AG20443 (cell line): ENCODE measurements around the gene LIMS2.
A peak's percentile ranks its signal among the peaks of the same experiment; 100 is the strongest.

Experiments used
- DNase-seq: peaks from one replicate; pipeline ENCODE4 v3.0.0; 2012; ENCODE audit warnings: low spot score, mixed read lengths

LIMS2 gene

GRCh38 chr2:127675331-127676261, at the start of gene LIMS2:
Gene LIMS2 (minus strand): TSS chr2:127675530. CDS start chr2:127675024, 506 bp downstream.
- DNase-seq, result peak; percentile 85

GRCh38 chr2:127722807-127723206, 47.5 kb upstream of the LIMS2 start:
- no peak for DNase-seq

- no peak for DNase-seq
Measured at GRCh38 chr2:127721978-127722355, 46.6 kb upstream of the LIMS2 start.

GRCh38 chr2:127721311-127721977, 46.1 kb upstream of the LIMS2 start:
- DNase-seq, result no peak

- DNase-seq, result no peak
Measured at GRCh38 chr2:127719301-127720218, 44.2 kb upstream of the LIMS2 start.

- no peak for DNase-seq
Measured at GRCh38 chr2:127718271-127718670, 42.9 kb upstream of the LIMS2 start.

- DNase-seq, result no peak
Measured at GRCh38 chr2:127715778-127716449, 40.6 kb upstream of the LIMS2 start.

GRCh38 chr2:127713562-127713961, 38.2 kb upstream of the LIMS2 start:
- no peak for DNase-seq

- DNase-seq, result no peak
Measured at GRCh38 chr2:127712999-127713398, 37.7 kb upstream of the LIMS2 start.

- DNase-seq, result no peak
Measured at GRCh38 chr2:127709336-127709735, 34.0 kb upstream of the LIMS2 start.

GRCh38 chr2:127707890-127708648, 32.7 kb upstream of the LIMS2 start:
- no peak for DNase-seq

- no peak for DNase-seq
Measured at GRCh38 chr2:127706215-127706990, 31.1 kb upstream of the LIMS2 start.

- no peak for DNase-seq
Measured at GRCh38 chr2:127705391-127706065, 30.2 kb upstream of the LIMS2 start.

GRCh38 chr2:127704641-127705390, 29.5 kb upstream of the LIMS2 start:
- no peak for DNase-seq

- DNase-seq, result no peak
Measured at GRCh38 chr2:127703282-127703681, 28.0 kb upstream of the LIMS2 start.

- DNase-seq, result no peak
Measured at GRCh38 chr2:127702395-127703009, 27.2 kb upstream of the LIMS2 start.

- peak; percentile 87 for DNase-seq
Measured at GRCh38 chr2:127701651-127702394, 26.5 kb upstream of the LIMS2 start.
